Fibroblast of skin of abdomen (primary cell): ENCODE data around the gene CDKN1C. TPM values are rescaled to one million over a fixed set of nuclear protein-coding genes. Genes with fewer than 3 reads are reported as not detected.
A peak's percentile ranks its signal among the peaks of the same experiment; 100 is the strongest.

Experiments used
- DNase-seq: peaks from one replicate; pipeline ENCODE4 v3.0.0-alpha.2; 2013
- polyA plus RNA-seq, 2 experiments: library from polyadenylated mRNA; unstranded; fragments of 120-200 nt; gene quantifications; one replicate each; pipeline ENCODE4 v1.2.1, GENCODE V29; 2013; ENCODE audit not compliant: insufficient read length in 2 of 2

Gene CDKN1C
- polyA plus RNA-seq (2013, experiment 1 of 2; ENCODE audit: insufficient read length) = 15.1 TPM
- polyA plus RNA-seq (2013, experiment 2 of 2; ENCODE audit: insufficient read length) = 16.1 TPM

DNA sequence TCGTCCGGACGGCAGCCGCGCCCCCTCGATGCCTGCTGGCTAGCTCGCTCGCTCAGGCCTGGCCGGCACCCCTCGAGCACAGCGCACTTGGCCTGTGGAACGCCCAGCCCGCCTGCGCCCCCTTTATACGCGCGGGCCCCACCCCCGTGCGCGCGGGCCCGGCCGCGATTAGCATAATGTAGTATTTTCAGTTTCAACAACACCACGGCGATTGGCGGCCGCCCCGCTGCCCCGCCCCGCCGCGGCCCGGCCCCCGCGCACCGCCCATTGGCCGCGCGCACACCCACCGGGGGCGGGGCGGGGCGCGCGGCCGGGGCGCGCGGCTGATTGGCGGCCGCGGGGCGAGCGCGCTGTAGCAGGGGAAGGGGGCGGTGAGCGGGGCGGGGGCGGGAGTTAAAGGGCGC, at the start of gene CDKN1C:
CDKN1C (minus strand) TSS at position 98 of the 404 bp plus-strand sequence. CDS start 319 bp downstream, outside the sequence.
- peak; percentile 89 for DNase-seq

DNA sequence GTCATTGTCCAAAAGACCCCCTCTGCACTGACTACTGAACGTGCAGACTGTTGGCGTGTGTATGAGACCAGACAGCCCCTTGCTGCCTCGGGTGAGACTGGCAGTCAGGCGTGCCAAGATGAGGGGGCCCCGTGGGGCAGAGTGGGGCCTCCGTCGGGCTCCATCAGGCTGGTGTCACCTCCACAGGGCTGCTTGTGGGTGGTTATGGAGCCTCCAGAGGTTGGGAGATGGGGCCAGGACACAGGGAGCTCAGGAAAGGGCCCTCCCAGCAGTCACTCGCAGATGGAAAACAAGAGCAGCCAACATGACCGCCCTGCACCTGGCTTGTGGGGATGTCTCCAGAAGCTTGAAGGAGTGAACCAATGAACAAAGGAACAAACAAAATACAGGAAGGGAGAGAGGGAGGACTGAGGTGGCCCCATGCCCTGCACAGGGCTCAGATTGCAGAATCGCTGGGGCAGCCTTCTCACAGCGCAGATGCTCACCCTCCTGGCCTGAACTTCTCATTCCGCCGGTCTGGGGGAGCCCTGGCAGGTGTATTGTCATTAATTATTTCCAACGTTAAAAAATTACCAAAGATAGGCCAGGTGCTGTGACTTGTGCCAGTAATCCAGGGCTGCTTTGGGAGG, 49.1 kb upstream of the CDKN1C start:
- no peak for DNase-seq

GRCh38 chr11:2934021-2934550, 48.5 kb upstream of the CDKN1C start:
- DNase-seq = no peak

DNA sequence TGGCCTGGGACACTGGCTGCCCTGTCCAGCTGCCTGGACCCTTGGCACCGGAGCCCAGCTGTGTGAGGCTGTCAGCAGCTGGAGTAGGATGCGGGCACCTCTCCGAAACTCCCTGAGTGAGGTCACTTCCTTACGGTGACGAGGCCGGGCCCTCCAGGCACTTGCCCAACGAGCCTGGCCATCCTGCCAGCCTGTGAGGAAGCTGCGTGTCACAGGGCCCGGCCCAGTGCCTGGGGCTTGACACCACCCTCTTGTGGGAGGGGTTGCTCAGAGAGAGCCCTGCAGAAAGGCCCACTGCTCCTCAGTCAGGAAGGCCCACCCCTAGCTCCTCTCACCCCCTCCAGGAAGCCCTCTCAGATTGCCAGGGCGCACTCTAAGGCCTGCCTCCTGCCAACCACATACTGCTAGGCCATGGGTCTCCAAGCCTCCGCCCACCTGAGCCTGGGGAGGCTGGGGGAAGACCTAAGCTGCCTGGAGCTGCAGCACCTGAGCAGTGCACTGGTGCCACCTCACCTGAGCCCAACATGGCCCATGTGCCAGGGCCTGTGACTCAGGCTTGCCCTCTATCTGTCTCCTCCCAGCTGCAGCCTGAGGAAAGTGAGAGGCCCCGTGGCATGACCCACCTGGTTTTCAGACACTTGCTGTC, 47.9 kb upstream of the CDKN1C start:
- peak; percentile 27 for DNase-seq

GRCh38 chr11:2932850-2933251, 47.3 kb upstream of the CDKN1C start:
- DNase-seq = no peak

GRCh38 chr11:2931771-2932738, 46.5 kb upstream of the CDKN1C start:
- DNase-seq = no peak

GRCh38 chr11:2931420-2931746, 45.8 kb upstream of the CDKN1C start:
- no peak for DNase-seq

- no peak for DNase-seq
These were observed 45.3 kb upstream of the CDKN1C start for GRCh38 chr11:2930704-2931419.

DNA sequence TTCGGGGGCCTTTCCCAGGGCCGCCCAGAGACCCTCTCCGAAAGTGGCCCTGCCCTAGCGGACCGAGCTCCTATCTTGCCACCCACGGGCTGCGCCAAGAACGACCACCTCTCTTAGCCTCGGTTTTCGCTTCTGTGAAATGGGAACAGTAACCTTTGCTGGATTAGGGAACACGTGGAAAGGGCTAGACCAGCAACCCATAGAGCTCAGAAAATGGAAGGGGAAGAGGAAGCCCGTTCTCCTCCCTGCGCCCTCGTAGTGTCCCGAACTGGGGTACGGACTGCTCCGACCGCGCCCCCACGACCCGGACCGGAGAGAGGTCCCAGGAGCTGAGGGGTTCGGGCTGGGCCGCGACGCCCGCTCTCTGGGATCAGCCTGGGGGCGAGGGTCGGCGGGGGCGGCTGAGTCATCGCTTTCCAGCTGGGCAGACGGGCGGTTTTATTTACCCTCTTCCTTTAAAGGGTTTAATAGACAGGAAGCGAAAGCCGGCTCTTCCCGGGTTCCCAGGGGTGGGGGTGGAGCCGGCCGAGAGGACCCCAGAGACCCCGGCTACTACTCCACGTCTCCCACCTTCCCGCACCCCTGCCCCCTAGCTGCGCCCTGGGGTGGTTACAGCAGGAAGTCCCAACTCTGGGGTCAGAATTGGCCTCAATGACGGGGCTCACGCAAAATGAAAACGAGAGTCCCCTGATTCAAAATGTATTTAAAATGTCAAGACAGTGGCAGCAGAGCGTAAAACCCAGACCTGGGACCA, 44.6 kb upstream of the CDKN1C start:
- peak; percentile 44 for DNase-seq

DNA sequence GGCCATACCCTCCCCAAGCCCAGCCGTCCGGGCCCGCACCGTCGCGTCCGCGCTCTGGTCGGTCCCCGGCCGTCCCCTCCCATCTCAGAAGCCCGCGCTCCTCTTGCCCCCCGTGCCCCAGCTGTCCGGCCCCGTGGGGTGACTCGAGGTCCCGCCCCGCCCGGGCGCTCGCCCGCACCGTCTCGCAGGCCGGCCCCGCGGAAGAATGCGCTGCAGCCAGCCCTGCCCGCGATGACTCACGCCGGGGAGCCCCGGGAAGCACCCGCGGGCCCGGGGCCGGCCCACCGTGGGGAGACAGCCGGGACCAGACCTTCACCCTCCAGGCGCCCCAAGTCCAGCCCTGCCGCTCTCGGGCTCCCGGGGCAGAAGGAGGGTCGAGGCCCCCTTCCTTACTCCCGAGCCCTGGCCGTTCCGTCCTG, 44.0 kb upstream of the CDKN1C start:
- peak; percentile 71 for DNase-seq

- DNase-seq = peak; percentile 73
These were observed 43.3 kb upstream of the CDKN1C start, which contains the start of gene PHLDA2 for GRCh38 chr11:2928605-2929530. Gene PHLDA2 (minus strand): TSS chr11:2929420. CDS start chr11:2929364, 56 bp downstream.

GRCh38 chr11:2927851-2928604, 42.5 kb upstream of the CDKN1C start:
- no peak for DNase-seq

DNA sequence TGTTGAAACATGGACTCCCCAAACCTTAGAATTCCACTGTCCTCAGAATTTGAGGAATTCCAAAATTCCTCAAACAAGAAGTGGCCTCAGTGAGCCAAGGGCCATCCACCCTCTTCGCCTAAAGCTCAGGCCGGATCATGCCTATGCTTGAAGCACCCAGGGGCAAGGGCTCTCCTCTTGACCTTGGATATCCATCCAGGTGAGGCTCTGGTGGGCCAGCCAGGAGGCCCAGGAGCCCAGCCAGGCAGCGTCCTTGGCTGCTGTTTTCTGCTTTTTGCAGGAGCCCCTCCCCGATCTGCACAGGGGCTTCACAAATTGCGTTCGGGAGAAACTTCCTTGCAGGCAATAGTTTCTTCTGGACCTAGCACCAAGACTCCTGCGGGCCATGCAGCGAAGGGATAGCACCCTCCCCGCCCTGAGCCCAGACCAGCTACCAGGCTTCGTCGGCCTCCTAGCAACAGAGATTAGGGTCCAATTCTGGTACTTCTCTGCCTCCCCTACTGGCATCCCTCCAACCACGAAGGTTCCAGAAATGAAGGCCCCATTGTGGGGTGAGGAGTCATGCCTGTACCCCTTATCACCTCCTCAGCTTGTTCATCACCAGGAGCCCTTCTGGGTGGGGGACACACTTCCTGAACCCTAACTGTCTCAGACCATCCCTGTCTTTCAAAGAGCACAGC, 41.7 kb upstream of the CDKN1C start:
- DNase-seq = no peak

GRCh38 chr11:2926611-2927051, 41.1 kb upstream of the CDKN1C start:
- no peak for DNase-seq

DNA sequence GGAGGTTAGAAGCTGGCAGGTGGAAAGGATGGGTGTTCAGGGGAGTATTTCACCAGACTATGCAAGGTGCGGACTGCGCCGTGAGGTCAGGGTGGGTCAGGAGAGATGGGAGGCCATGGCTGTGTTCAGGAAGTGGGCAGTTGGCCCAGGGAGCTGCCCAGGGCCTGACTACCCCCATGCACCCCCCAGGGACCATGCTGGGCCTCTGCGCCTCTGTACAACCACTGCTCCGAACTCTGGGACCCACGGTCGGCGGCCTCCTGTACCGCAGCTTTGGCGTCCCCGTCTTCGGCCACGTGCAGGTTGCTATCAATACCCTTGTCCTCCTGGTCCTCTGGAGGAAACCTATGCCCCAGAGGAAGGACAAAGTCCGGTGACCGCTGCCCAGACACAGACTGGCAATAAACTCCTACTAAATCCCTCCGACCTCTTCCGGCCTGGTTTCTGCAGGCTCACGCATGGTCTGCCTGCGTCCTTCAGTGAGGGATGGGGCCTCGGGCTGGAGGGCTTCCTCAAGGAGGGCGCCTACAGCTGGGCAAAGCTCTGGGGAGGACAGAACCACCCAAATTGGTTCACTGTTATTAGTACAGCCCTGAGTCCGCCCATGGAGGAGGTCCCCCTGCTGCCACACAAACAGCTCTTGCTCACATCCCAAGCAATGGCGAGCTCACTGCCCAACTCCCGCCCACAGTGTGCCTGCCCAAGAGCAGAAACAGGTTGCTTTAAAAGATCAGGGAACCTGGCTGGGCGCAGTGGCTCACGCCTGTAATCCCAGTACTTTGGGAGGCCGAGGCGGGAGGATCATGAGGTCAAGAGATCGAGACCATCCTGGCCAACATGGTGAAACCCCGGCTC, 39.5 kb upstream of the CDKN1C start:
- DNase-seq = no peak

DNA sequence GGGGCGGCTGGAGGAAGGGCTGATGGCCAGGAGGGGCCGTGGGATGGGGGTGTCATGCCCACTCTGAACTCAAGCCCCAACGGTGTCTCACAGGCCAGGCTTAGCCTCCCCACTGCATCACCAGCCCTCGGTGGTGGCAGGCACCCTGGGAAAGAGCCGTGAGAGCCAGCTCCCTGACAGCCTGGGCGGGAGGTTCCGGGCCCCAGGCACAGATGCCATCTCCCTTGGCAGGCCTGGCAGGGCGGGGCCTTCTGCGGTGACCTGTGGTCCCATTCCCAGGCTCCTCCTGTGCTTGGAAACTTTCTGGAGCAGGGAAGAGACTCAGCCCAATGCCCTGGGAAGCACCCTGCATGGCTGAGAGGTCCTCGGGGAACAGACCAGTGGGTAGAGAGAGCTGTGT, 38.8 kb upstream of the CDKN1C start:
- DNase-seq = no peak
